Naive thymus-derived CD4-positive, alpha-beta T cell (primary cell): Measurements from ENCODE around the gene FBXW7. TPM values are rescaled to one million over a fixed set of nuclear protein-coding genes. Genes with fewer than 3 reads are reported as not detected.

Experiments used
- ATAC-seq: fragments of 150-1000 bp; cut with Tn5 transposase; 2 replicates; pipeline ENCODE4 v1.10.0; 2021; ENCODE audit warnings: mild to moderate bottlenecking, moderate library complexity
- CTCF ChIA-PET: fragments of 350-600 bp; sonication (Branson Sonifier 250); formaldehyde crosslinking; loops from one replicate; lab custom pipeline; 2021; ENCODE audit warnings: antibody characterized with exemption; lab: Charles Lee
- POLR2A ChIA-PET: fragments of 350-600 bp; sonication (Branson Sonifier 250); formaldehyde crosslinking; loops from one replicate; lab custom pipeline; 2021; ENCODE audit warnings: antibody characterized with exemption, inconsistent platforms; lab: Charles Lee
- DNase-seq, 9 donors: peaks; one replicate each; pipeline versions ENCODE4 v3.0.0 to v3.0.0-alpha.2; 2020 to 2022; ENCODE audit warnings: mixed read lengths in 1 of 9
- H3K27ac ChIP-seq: one replicate; pipeline ENCODE4 v1.7.0; 2013; ENCODE audit warnings: mild to moderate bottlenecking, low read depth, low read length, moderate library complexity
- H3K27me3 ChIP-seq, 2 donors: one replicate each; pipeline ENCODE4 v1.7.0; 2013; ENCODE audit warnings: low read length in 2 of 2, mild to moderate bottlenecking in 2 of 2, moderate library complexity in 2 of 2; ENCODE audit not compliant: control insufficient read depth in 2 of 2, insufficient read depth in 2 of 2
- H3K36me3 ChIP-seq, 3 experiments: 1 replicate in 2 of 3; 2 replicates in 1 of 3; pipeline ENCODE4 v1.7.0; 2013; ENCODE audit warnings: low read length in 3 of 3, mild to moderate bottlenecking in 3 of 3, moderate library complexity in 1 of 3; ENCODE audit not compliant: insufficient read depth in 3 of 3, control insufficient read depth in 2 of 3
- H3K4me1 ChIP-seq, 2 donors: one replicate each; pipeline ENCODE4 v1.7.0; 2013; ENCODE audit warnings: low read length in 2 of 2, mild to moderate bottlenecking in 2 of 2, moderate library complexity in 1 of 2; ENCODE audit not compliant: control insufficient read depth in 2 of 2, insufficient read depth in 2 of 2
- H3K4me3 ChIP-seq: 2 replicates; pipeline ENCODE4 v1.7.0; 2013; ENCODE audit warnings: mild to moderate bottlenecking, low read length
- H3K9me3 ChIP-seq, 3 experiments: 1 replicate in 2 of 3; 2 replicates in 1 of 3; pipeline ENCODE4 v1.7.0; 2013; ENCODE audit warnings: low read length in 3 of 3; ENCODE audit not compliant: control insufficient read depth in 2 of 3
- H3K27ac Mint-ChIP-seq, 9 donors: one replicate each; pipeline ENCODE4 v1.8.0; 2020 to 2022; ENCODE audit warnings: mixed read lengths in 9 of 9, mild to moderate bottlenecking in 8 of 9, moderate library complexity in 5 of 9, inconsistent platforms in 2 of 9
- H3K27me3 Mint-ChIP-seq, 5 donors: one replicate each; pipeline ENCODE4 v1.8.0; 2021 to 2022; ENCODE audit warnings: mixed read lengths in 5 of 5, mild to moderate bottlenecking in 1 of 5
- H3K36me3 Mint-ChIP-seq, 5 donors: one replicate each; pipeline ENCODE4 v1.8.0; 2020 to 2022; ENCODE audit warnings: mixed read lengths in 5 of 5, mild to moderate bottlenecking in 3 of 5, inconsistent platforms in 1 of 5
- H3K4me1 Mint-ChIP-seq, 7 donors: one replicate each; pipeline ENCODE4 v1.8.0; 2020 to 2022; ENCODE audit warnings: mixed read lengths in 7 of 7, mild to moderate bottlenecking in 3 of 7, inconsistent platforms in 1 of 7
- H3K4me3 Mint-ChIP-seq, 10 donors: one replicate each; pipeline ENCODE4 v1.8.0; 2020 to 2022; ENCODE audit warnings: mild to moderate bottlenecking in 10 of 10, mixed read lengths in 10 of 10, moderate library complexity in 6 of 10, inconsistent platforms in 2 of 10
- H3K9me3 Mint-ChIP-seq, 11 donors: one replicate each; pipeline ENCODE4 v1.8.0; 2020 to 2022; ENCODE audit warnings: mixed read lengths in 11 of 11, mild to moderate bottlenecking in 4 of 11, inconsistent platforms in 1 of 11, moderate library complexity in 1 of 11
- intact Hi-C, 2 donors: fragments of 100-400 bp; cut with micrococcal nuclease; formaldehyde crosslinking; loops; one replicate each; pipeline ENCODE4 v1.15.1; 2023
- polyA plus RNA-seq, 2 donors: library from polyadenylated mRNA; unstranded; fragments of 300-500 nt; fragmentation: Illumina TruSeq; gene quantifications; one replicate each; pipeline ENCODE4 v1.2.3, GENCODE V29; 2021
- total RNA-seq, 6 experiments: library from RNA in 5 of 6; stranded (reverse) in 5 of 6; gene quantifications; 1 replicate in 5 of 6; 2 replicates in 1 of 6; pipeline ENCODE4 v1.2.3 and lab custom pipeline; 2021 to 2026

Gene FBXW7
- total and polyA plus RNA-seq, 7 experiments from 2014 or later = 40.4 to 139 (median 114) TPM

DNA sequence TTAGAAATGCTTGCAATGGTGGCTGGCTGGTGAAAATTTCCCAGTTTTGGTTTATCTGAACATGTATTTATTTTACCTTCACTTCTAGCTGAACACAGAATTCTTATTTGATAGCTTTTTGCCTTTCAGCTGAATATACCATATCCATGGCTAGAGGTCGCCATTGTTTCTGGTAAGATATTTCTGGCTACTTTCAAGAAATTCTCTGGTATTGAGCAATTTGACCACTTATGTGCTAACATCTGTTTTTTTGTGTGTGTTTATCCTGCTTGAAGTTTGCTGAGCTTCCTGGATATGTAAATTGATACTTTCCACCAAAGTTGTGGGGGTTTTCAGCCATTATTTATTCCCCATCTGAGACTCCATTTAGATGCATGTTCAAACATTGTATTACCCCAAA is 75.4 kb downstream of the FBXW7 start:
- H3K27me3 Mint-ChIP-seq = no peaks in the 10 kb centered on the region
- no peak for DNase-seq
- Histone ChIP-seq H3K36me3 (no peaks in the 10 kb centered on the region), H3K27me3 (no peaks in the 10 kb centered on the region), H3K4me3 (no peak overlapping the region), H3K9me3 (no peaks in the 10 kb centered on the region), H3K4me1 (peaks cover 9 to 17% of the 10 kb centered on the region in 2 donors), H3K27ac (no peak overlapping the region)
- H3K4me3 Mint-ChIP-seq = no peak overlapping the region
- peak; percentile 36 for ATAC-seq
- CTCF ChIA-PET = no interaction called here
- peak overlapping the region in 1 of 9 donors; percentile 64 for H3K27ac Mint-ChIP-seq
- peaks cover 49 to 79% (median 67%) of the 10 kb centered on the region in 7 donors for H3K4me1 Mint-ChIP-seq
- H3K9me3 Mint-ChIP-seq = peaks cover 0 to 3% (median 0%) of the 10 kb centered on the region in 11 donors
- peaks cover 0 to 15% (median 4%) of the 10 kb centered on the region in 5 donors for H3K36me3 Mint-ChIP-seq
- POLR2A ChIA-PET = no interaction called here
- intact Hi-C loops = no loop called here

DNA sequence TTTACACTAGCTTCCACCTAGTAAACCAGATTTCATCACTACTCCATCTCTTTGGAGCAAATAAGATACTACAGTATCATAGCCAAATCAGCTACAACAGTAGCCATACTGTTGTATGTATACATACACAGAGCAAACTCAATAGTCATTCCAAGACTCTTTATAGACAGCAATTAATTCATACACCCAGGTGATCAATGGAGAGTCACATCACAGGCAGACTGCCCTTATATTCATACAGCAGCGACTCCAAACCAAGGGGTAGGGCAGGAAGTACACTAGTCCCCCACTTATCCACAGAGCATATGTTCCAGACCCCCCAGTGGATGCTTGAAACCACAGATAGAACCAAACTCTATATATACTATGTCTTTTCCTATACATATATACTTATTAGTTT is 76.6 kb downstream of the FBXW7 start:
- ChIA-PET CTCF (interaction anchor here (0.8 to 2.2 kb wide), 3 partner anchors 11 to 180 kb away, joined by 3 to 6 read pairs (median 3); no protein-coding TSS in a partner anchor), POLR2A (no interaction called here)
- peak; percentile 23 for ATAC-seq
- no peak overlapping the region for H3K27ac ChIP-seq
- H3K36me3 Mint-ChIP-seq = peaks cover 0 to 15% (median 4%) of the 10 kb centered on the region in 5 donors
- H3K27ac Mint-ChIP-seq = peak overlapping the region in 5 of 9 donors; percentile 4 to 83 (median 48)
- no peaks in the 10 kb centered on the region for H3K36me3 ChIP-seq
- peaks cover 9 to 10% of the 10 kb centered on the region in 2 donors for H3K4me1 ChIP-seq
- H3K9me3 Mint-ChIP-seq = peaks cover 0 to 3% (median 0%) of the 10 kb centered on the region in 11 donors
- no peaks in the 10 kb centered on the region for H3K9me3 ChIP-seq
- no peak for DNase-seq
- H3K4me3 Mint-ChIP-seq = peak overlapping the region in 6 of 10 donors; percentile 1 to 51 (median 4)
- intact Hi-C loops = loop anchor here in 1 of 2 donors (1.0 to 5.0 kb wide), 3 partner anchors 26 to 318 kb away; partner anchors contain the start of genes ARFIP1, FBXW7 and TIGD4
- H3K4me3 ChIP-seq = no peak overlapping the region
- H3K4me1 Mint-ChIP-seq = peaks cover 48 to 78% (median 68%) of the 10 kb centered on the region in 7 donors
- no peaks in the 10 kb centered on the region for H3K27me3 ChIP-seq
- H3K27me3 Mint-ChIP-seq = no peaks in the 10 kb centered on the region

DNA sequence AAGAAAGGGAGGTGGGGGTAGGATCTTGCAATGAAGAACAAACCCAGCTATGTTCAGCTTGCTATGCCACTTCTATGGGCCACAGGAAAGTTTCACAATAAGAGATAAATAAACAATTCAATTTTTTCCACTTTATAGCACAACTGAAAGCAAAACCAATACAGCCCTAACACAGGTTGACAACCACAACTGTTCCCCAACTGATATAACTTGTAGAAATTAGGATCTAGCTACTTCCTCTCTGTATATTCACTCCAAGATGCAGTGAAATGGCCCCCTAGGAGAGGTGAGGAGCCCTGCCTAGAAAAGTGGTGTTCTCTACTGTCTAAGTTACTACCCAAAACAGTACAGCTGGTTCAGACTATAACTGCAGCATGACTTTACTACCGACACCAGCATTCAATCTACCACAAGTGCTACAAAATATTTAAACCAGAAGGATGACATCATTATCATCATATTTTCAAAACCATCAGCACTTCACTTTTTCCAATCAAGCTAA is 77.0 kb downstream of the FBXW7 start:
- Mint-ChIP-seq H3K9me3 (peaks cover 0 to 3% (median 0%) of the 10 kb centered on the region in 11 donors), H3K36me3 (peaks cover 0 to 15% (median 4%) of the 10 kb centered on the region in 5 donors), H3K4me1 (peaks cover 46 to 76% (median 65%) of the 10 kb centered on the region in 7 donors), H3K27ac (peak overlapping the region in 6 of 9 donors; percentile 4 to 83 (median 56)), H3K4me3 (peak overlapping the region in 9 of 10 donors; percentile 1 to 51 (median 4)), H3K27me3 (no peaks in the 10 kb centered on the region)
- Histone ChIP-seq H3K27me3 (no peaks in the 10 kb centered on the region), H3K27ac (no peak overlapping the region), H3K36me3 (no peaks in the 10 kb centered on the region), H3K9me3 (no peaks in the 10 kb centered on the region), H3K4me1 (peaks cover 6 to 9% of the 10 kb centered on the region in 2 donors), H3K4me3 (no peak overlapping the region)
- intact Hi-C loops = loop anchor here in 1 of 2 donors (1.0 to 5.0 kb wide), 3 partner anchors 26 to 318 kb away; partner anchors contain the start of genes ARFIP1, FBXW7 and TIGD4
- ATAC-seq (peak; percentile 61), DNase-seq (peak in 1 of 9 donors; percentile 1)
- ChIA-PET POLR2A (no interaction called here), CTCF (interaction anchor here (0.7 to 2.2 kb wide), 4 partner anchors 10 to 1096 kb away, joined by 3 to 6 read pairs (median 3); no protein-coding TSS in a partner anchor)

DNA sequence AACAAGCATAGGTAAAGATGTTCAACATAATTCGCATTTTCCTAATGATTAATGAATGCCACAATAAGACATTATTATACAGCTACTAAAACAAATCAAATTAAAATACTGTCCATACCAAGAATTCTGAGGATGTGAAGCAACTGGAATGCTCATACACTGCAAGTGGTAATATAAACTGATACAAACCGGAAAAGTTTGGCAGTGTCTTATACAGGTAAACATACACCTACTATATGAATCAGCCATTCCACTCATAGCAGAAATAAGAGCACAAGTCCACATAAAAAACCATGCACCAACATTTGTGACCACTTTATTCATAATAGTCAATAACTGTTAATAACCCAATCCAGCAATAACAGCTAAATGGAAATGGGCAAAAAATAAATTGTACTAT is 79.3 kb downstream of the FBXW7 start:
- no peak overlapping the region for H3K27ac Mint-ChIP-seq
- H3K4me1 Mint-ChIP-seq = peaks cover 33 to 59% (median 48%) of the 10 kb centered on the region in 7 donors
- DNase-seq (no peak), ATAC-seq (no peak)
- Histone ChIP-seq H3K27me3 (no peaks in the 10 kb centered on the region), H3K27ac (no peak overlapping the region), H3K4me3 (no peak overlapping the region), H3K36me3 (no peaks in the 10 kb centered on the region), H3K9me3 (no peaks in the 10 kb centered on the region), H3K4me1 (peaks cover 5 to 9% of the 10 kb centered on the region in 2 donors)
- H3K27me3 Mint-ChIP-seq = no peaks in the 10 kb centered on the region
- H3K4me3 Mint-ChIP-seq = peak overlapping the region in 1 of 10 donors; percentile 14
- intact Hi-C loops = loop anchor here in 1 of 2 donors (5.0 kb wide), 1 partner anchor 321 kb away; the partner anchor contains the start of genes ARFIP1 and TIGD4
- ChIA-PET CTCF (no interaction called here), POLR2A (no interaction called here)
- peaks cover 0 to 8% (median 3%) of the 10 kb centered on the region in 5 donors for H3K36me3 Mint-ChIP-seq
- H3K9me3 Mint-ChIP-seq = peaks cover 0 to 3% (median 0%) of the 10 kb centered on the region in 11 donors

DNA sequence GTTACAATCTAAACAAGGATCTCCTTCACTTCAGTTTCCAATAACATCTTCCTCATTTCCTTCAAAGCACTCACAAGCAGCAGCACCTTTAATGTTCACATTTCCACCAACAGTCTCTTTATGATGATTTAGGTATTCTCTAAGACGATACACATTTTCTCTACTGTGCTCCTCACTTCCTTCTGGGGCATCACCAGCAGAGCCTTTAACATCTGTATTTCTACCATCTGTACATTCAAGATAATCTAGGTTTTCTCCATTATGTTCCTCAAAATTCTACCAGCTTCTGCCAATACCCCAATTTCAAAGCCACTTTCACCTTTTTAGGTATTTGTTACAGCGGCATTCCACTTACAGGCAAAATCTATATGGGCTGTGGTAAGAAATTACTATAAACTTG is 80.6 kb downstream of the FBXW7 start:
- no peaks in the 10 kb centered on the region for H3K27me3 Mint-ChIP-seq
- intact Hi-C loops = loop anchor here (2.0 to 5.0 kb wide), 2 partner anchors 45 to 322 kb away; partner anchors contain the start of genes ARFIP1 (in 1 of the 2) and TIGD4 (in 1 of the 2)
- Histone ChIP-seq H3K27ac (no peak overlapping the region), H3K4me3 (no peak overlapping the region), H3K4me1 (peaks cover 5 to 9% of the 10 kb centered on the region in 2 donors), H3K9me3 (no peaks in the 10 kb centered on the region), H3K36me3 (no peaks in the 10 kb centered on the region), H3K27me3 (no peaks in the 10 kb centered on the region)
- ChIA-PET CTCF (interaction anchor here (1.3 to 1.8 kb wide), 2 partner anchors 46 to 280 kb away, joined by 6 to 7 read pairs; no protein-coding TSS in a partner anchor), POLR2A (interaction anchor here (1.2 kb wide), 1 partner anchor 186 kb away, joined by 8 read pairs; no protein-coding TSS in a partner anchor)
- H3K4me3 Mint-ChIP-seq = no peak overlapping the region
- H3K4me1 Mint-ChIP-seq = peaks cover 23 to 53% (median 45%) of the 10 kb centered on the region in 7 donors
- DNase-seq (no peak), ATAC-seq (no peak)
- peaks cover 0 to 9% (median 3%) of the 10 kb centered on the region in 5 donors for H3K36me3 Mint-ChIP-seq
- peak overlapping the region in 1 of 9 donors; percentile 9 for H3K27ac Mint-ChIP-seq
- H3K9me3 Mint-ChIP-seq = peaks cover 0 to 3% (median 0%) of the 10 kb centered on the region in 11 donors

DNA sequence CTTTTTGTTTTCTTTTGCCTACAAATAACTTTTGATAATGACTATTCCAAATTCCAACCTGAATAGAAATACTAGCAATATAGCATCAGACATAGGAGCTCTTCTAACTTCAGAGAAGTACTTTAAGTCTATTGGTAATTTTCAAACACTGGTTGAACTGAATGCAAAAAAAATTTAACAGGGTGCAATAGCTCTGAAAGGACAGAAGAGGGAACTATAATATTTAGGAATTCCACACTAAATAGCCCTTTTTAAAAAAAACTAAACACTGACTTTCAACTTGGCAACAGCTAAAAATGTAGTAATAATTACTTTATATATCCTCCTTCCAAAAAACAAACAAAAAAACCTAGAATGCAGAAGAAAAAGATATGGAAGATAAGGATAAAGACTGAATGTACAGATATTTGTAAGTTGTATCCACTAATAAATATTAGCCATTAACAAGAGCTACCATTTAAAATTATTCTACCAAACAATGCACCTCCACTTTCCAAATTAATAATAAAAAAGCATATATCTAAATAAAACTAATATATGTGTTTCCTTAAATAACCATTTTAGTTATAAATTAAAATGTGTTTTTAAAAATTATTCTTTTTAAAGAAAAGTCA is 81.4 kb downstream of the FBXW7 start:
- Histone ChIP-seq H3K4me1 (peaks cover 5 to 9% of the 10 kb centered on the region in 2 donors), H3K9me3 (no peaks in the 10 kb centered on the region), H3K4me3 (no peak overlapping the region), H3K27ac (no peak overlapping the region), H3K36me3 (no peaks in the 10 kb centered on the region), H3K27me3 (no peaks in the 10 kb centered on the region)
- Mint-ChIP-seq H3K9me3 (peaks cover 0 to 3% (median 0%) of the 10 kb centered on the region in 11 donors), H3K27ac (no peak overlapping the region), H3K27me3 (no peaks in the 10 kb centered on the region), H3K4me3 (no peak overlapping the region), H3K36me3 (peaks cover 0 to 9% (median 3%) of the 10 kb centered on the region in 5 donors), H3K4me1 (peaks cover 30 to 53% (median 41%) of the 10 kb centered on the region in 7 donors)
- intact Hi-C loops = loop anchor here (1.0 to 5.0 kb wide), 6 partner anchors 38 to 323 kb away; partner anchors contain the start of genes ARFIP1 (in 1 of the 2) and TIGD4 (in 1 of the 2)
- ChIA-PET POLR2A (interaction anchor here (1.2 kb wide), 1 partner anchor 187 kb away, joined by 8 read pairs; no protein-coding TSS in a partner anchor), CTCF (interaction anchor here (0.6 to 1.8 kb wide), 4 partner anchors 47 to 909 kb away, joined by 3 to 7 read pairs (median 5); no protein-coding TSS in a partner anchor)
- ATAC-seq (no peak), DNase-seq (peak in 2 of 9 donors; percentile 6 to 7)
